GM19193 (cell line): ENCODE data around the gene TRIM40.

Source experiments
- POLR2A ChIP-seq: IDR thresholded peaks from 4 replicates; pipeline ENCODE4 v1.6.1; 2011; ENCODE audit not compliant: insufficient read depth, insufficient read length; ENCODE audit errors: extremely low read depth

The TRIM40 gene

DNA sequence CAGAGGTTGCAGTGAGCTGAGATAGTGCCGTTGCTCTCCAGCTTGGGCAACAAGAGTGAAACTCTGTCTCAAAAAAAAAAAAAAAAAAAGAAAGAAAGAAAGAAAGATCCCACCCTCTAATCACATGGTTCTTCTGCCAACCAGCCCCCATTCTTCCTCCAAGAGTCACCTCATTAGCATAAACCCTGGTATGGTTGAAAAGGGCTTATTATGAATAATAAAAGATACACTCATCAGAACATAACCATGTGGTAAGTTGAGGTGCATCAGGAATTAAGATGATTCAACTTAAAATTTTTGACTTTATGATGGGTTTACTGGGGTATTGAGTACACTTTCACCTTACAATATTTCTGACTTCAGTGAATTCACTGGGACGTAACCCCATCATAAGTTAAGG is 793 bp upstream of the TRIM40 start:
- TF ChIP-seq POLR2A: no peak

DNA sequence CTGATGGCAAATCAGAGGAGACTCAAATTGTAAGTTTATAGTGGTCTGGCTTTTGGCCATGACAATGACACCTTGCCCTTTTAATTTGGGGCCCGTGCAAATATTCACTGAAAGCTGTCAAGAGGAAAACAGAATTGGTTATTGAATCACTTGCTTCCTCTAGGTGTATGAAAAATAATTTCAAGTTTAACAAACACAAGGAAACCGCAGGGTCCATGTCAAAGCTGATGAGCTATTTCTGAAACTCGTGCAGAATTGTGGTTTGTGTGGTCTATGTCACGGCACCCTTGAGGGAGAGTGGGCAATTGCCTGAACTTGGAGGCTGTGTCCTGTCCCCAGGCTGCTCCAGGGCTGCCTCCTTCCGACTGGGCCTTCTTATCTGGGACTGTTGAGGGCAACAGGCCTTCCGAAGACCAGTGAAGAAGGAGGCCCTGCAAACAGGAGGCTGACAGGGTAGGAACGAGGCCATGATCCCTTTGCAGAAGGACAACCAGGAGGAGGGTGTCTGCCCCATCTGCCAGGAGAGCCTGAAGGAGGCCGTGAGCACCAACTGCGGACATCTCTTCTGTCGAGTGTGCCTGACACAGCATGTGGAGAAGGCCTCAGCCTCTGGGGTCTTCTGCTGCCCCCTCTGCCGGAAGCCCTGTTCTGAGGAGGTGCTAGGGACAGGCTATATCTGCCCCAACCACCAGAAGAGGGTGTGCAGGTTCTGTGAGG is 788 bp downstream of the TRIM40 start:
- no peak for TF ChIP-seq POLR2A

DNA sequence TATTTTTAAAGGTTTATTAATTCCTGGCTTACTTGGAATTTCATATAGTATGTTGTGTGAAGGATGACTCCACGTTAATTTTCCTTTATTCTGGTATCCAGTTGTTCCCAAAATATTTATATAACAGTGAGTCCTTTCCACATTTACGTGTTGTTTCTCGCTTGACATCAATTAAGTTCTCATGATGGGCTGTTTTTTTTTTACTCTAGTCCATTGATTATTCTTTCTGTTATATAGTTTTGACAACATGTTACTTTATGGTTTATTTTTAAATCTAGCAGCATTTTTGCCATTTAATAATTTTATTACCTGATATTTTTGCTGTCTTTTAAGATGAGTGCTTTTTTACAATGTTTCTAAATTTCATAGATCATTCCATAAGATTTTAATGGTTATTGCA is 6.7 kb downstream of the TRIM40 start:
- TF ChIP-seq POLR2A: no peak

DNA sequence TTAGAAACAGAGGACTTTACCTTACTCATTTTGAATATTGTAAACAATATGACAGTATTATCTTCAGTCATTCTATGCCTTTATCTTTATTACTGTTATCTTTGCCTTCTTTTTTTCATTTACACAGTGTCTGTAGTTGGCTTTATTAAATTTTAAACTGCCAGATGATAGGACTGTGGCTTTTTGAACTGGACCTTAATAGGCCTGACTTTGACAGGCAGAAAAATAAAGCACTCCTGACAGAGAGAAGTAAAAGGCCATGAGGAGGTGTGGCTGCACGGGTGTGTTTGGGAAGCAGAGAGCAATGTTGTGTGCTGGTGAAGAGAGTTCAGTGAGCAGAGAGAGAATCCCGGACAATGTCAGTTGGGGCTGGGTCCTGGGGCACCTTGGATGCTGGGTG is 7.8 kb downstream of the TRIM40 start:
- no peak for TF ChIP-seq POLR2A

DNA sequence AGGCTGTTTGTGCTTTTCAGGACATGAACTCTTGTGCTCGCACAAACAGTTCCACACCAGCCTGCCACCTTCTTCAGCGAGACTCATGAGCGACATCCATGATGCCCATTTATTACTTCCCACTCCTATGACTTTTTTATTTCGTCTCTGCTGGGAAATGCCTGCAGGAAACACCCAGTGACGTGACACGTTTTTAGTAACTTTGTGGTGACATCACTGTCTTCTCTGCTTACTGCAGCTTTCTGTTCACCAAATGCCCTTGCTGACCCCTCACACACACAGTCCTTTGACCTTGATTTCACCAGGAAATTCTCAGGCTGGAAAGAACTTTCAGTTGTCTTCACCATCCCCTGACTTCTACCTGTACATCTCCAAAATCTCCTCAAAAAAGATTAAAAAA is 8.9 kb downstream of the TRIM40 start:
- no peak for TF ChIP-seq POLR2A

DNA sequence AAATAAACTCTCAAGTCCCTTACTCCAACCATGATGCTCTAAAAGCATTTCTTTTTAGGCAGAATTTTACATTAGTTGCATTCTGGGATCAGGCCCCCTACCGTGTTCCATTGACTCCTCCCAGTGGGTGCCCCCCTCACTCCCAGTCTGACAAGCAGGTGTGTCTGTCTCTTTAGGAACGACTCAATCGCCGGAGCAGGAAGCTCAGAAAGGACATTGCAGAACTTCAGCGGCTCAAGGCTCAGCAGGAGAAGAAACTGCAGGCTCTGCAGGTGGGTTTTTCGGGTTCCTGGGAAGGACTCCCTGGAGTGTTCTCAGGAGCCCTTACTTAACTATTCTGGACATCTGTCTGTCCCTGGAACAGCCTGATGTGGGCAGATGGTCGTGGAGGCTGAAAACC is 9.9 kb downstream of the TRIM40 start:
- TF ChIP-seq POLR2A: no peak

DNA sequence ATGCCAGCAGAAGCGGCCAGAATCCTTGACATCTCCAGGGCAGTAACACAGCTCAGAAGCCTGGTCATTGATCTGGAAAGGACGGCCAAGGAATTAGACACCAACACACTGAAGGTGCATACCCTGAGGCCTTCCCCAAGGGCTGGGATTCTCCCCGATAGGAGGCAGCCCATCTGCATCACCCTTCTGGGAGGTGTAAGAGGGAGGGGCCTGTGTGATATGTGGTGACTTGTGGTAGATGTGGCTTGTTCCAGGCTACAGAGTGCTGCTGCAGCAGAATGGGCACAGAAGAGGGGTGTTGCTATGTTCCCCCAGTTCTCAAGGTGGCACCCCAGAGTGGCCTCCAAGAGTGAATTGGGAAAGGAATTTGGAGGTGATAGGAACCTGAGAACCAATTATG is 11.2 kb downstream of the TRIM40 start:
- no peak for TF ChIP-seq POLR2A

DNA sequence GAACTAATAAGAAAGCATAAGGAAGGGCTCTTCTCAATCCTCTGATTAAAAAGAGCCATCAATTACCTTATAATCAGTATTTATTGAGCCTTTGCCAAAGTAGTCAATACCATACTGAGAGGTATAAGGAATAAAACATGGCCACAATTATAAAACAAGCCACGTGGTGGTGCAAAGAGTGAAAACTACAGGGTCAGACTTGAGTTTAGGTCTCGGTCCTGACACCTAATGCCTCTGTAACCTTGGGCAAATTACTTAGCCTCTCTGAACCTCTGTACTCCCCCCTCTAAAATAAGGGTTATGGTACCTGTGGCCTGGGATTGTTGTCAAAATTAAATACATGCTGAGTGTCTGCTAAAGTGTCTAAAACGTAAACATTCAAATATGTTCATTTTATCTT is 13.3 kb downstream of the TRIM40 start:
- TF ChIP-seq POLR2A: no peak

DNA sequence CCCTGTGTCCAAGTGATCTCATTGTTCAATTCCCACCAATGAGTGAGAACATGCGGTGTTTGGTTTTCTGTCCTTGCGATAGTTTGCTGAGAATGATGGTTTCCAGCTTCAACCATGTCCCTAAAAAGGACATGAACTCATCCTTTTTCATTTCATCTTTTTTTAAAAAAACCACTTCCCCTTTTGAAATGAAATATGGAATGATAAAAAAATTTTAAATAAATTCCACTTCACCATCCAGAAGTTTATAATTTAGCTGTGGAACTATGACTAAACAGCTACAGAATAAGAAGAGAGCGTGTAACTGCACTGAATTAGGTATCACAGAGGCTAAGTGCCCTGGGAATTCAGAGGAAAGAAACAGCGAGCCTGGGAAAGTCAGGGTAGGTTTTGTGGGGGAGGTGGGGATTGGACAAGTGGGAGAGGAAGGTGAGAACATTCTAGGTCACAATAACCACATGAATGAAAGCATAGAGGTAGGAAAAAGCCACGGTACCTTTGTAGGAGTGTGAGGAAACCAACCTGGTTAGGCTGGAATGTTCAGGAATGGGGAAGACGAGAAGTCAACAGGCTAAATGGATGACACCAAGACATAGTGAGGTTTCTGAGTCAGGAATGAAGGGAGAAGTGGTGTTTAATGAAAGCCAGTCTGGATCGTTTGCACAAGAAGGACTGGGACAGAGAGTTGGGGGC is 14.1 kb downstream of the TRIM40 start:
- no peak for TF ChIP-seq POLR2A

DNA sequence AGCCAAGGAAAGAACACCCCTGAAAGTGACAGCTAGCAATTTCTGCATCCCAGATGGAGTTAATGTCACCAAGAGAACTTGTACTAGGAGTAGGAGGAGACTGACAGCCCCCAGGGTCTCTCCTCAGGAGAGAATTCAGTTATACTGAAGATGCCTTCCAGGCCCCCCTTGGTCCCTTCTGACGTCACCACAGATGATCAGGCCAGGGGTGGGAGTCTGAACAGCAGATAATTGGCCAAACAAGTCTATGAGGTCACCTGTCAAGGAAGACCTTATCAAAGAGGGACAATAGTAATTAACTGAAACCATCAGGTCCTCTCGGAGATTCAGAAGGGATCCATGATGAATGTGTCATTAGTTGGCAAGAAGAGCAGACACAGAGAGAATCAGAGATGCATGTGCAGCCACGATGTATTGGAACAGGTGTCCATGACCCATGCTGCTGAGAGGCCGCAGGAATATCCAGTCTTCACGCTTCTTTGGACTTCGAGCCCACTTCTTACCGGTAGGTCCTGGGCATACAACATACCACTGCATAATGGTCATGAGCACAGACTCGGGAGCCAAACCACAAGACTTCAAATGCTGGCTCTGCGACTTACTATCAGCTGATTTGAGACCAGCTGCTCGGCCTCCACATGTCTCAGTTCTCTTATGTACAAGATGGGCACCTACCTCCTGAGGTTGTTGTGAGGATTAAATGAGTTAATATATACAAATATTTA is 14.9 kb downstream of the TRIM40 start:
- no peak for TF ChIP-seq POLR2A

DNA sequence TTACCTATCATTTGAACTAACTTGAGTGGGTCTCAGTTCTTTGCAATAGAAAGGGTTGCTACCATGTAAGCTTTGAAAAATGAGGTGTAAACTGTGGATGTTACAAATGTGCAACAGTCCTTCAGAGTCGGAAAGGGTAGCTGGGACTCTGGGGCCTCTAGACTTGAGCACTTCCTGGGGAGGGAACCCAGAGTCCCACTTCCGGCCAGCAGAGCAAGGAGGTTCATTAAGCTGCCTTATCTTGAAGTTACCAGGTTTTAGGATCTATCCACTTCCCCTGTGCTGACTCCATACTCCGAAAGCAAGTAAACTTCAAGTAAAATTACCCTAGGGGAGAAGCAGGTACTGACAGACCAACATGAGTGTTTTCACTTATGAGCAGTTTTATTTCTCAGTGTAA is 15.6 kb downstream of the TRIM40 start:
- no peak for TF ChIP-seq POLR2A

DNA sequence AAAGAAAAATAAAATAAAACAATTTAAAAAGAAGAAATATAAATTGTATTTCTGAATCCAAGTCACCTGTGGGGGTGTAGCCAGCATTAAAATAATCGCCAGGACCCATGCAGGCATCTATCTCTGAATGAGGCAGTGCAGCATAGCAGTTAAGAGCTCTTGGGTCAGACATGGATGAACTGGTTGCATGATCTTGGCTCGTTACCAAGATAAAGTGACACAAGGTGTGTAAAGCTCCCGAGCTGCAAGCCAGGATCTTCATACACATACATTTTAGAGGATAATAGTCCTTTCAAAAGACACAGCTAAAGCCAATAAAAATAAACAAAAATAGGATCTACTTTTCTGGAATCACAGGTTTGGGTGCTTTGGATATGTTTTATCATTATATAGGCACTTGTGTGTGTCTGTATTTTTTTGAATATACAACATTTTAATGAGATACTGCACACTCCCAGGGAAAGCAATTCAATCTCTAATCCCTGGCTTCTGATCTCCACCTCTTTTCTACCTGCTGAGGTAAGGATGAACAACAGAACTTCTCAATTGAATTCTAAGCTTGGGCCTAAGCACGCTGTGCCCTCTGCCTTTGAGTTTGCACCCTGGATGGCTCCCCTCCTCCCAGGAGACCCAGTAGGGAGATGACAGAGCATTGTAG is 16.2 kb downstream of the TRIM40 start:
- TF ChIP-seq POLR2A: no peak

DNA sequence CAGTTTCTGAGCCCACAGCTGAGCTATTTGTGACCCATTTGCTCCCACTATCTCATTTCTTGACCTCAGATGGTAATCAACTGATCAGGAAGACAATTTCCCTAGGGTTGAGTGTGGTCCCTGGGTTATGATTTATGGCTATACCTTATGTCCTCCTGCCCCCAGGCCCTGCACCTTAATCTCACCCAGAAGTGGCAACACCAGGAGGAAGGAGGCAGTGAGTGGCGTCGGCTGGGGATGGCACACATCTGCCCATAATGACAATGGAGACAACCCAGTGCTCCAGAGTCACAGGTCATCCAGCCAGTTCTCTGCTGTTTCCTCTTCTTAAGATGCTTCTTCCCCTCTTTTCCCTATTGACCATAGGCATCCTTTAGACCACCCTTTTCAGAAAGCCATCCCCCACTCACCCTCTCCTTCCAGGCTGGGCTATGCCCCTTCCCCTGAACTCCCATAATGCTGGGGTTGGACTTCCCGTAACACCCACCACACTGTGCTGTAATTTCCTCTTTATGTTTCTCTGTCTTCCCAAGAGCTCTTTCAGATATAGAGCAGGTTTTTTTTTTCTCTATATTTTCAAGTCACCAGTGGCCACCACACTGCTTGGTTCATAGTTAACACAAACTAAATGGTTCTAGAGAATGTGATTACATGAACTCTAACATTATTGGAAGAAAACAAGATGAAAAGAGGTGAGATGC is 17.1 kb downstream of the TRIM40 start:
- TF ChIP-seq POLR2A: no peak

DNA sequence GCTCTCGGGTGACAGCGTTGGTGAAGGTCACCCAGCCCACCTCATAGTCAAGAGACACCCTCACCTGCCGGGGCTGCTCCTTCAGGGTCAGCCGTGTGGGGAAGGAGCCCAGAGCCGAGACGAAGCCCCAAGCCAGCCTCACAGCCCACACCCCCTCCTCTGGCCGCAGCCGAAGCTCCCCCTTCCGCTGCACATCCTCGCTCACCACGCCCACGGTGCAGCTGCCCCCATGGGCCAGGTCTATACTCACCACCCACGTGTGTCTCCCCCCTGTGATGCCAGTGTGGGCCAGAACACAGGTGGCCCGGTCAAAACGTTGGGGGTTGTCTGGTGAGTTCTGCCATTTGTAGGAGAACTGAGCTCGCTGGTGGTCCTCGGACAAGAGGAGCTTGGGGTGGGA is 18.1 kb downstream of the TRIM40 start:
- no peak for TF ChIP-seq POLR2A
